Kidney (tissue), 14 donors: ENCODE results near the gene EVC2. TPM values are rescaled to one million over a fixed set of nuclear protein-coding genes. Genes with fewer than 3 reads are reported as not detected.
A peak's percentile ranks its signal among the peaks of the same experiment; 100 is the strongest.

Experiments
- DNase-seq, 5 donors: peaks; one replicate each; pipeline ENCODE4 v3.0.0-alpha.2; 2013 to 2020
- FAIRE-seq: peaks from 2 replicates; lab custom pipeline; 2012; peaks lifted over from hg19 to GRCh38; lab: Jason Lieb, UNC
- H3K27ac ChIP-seq, 2 donors: one replicate each; pipeline ENCODE4 v1.7.0; 2013; ENCODE audit warnings: low read depth in 2 of 2, low read length in 2 of 2, inconsistent platforms in 1 of 2
- H3K27me3 ChIP-seq: one replicate; pipeline ENCODE4 v1.7.1; 2013; ENCODE audit warnings: low read length, inconsistent platforms; ENCODE audit not compliant: control insufficient read depth, insufficient read depth
- H3K36me3 ChIP-seq, 3 donors: one replicate each; pipeline versions ENCODE4 v1.7.0 to v1.7.1; 2013; ENCODE audit warnings: low read length in 3 of 3, control low read depth in 1 of 3, inconsistent platforms in 1 of 3; ENCODE audit not compliant: insufficient read depth in 3 of 3, control insufficient read depth in 2 of 3
- H3K4me1 ChIP-seq, 3 donors: one replicate each; pipeline versions ENCODE4 v1.7.0 to v1.7.1; 2013; ENCODE audit warnings: low read length in 3 of 3, inconsistent platforms in 1 of 3, low read depth in 1 of 3; ENCODE audit not compliant: control insufficient read depth in 2 of 3, insufficient read depth in 2 of 3
- H3K4me3 ChIP-seq, 3 donors: one replicate each; pipeline versions ENCODE4 v1.7.0 to v1.8.1; 2013; ENCODE audit warnings: low read length in 3 of 3, control low read depth in 1 of 3, inconsistent platforms in 1 of 3
- H3K9ac ChIP-seq, 3 donors: one replicate each; pipeline versions ENCODE4 v1.7.0 to v1.7.1; 2013; ENCODE audit warnings: low read length in 3 of 3, control low read depth in 1 of 3, inconsistent platforms in 1 of 3
- H3K9me3 ChIP-seq, 3 donors: one replicate each; pipeline versions ENCODE4 v1.7.0 to v1.7.1; 2013; ENCODE audit warnings: low read length in 3 of 3, control low read depth in 1 of 3, inconsistent platforms in 1 of 3; ENCODE audit not compliant: control insufficient read depth in 2 of 3, insufficient read depth in 1 of 3
- intact Hi-C: fragments of 100-400 bp; cut with DNase I; formaldehyde crosslinking; loops from one replicate; pipeline ENCODE4 v1.11.1; 2022
- polyA plus RNA-seq: library from polyadenylated mRNA; stranded (reverse); fragments of 350-450 nt; fragmentation: Illumina TruSeq; extraction: RNeasy Lipid Tissue Mini Kit (QIAGEN cat#74804); gene quantifications from one replicate; pipeline ENCODE4 v1.2.3, GENCODE V29; 2014; ENCODE audit warnings: low read depth, low replicate concordance; ENCODE audit not compliant: insufficient read depth
- total RNA-seq: library from RNA; stranded (reverse); fragmentation: NEBNext Ultra II Directional; extraction: Animal tissue kit (Norgen Biotek cat#: 25700); gene quantifications from one replicate; pipeline ENCODE4 v1.2.1, GENCODE V29; 2021
- TF ChIP-seq, protein P1 (sequence below): IDR thresholded peaks from 3 replicates; pipeline ENCODE4 v1.5.1; 2012; ENCODE audit warnings: mild to moderate bottlenecking, moderate library complexity, borderline replicate concordance; ENCODE audit not compliant: insufficient read depth; ENCODE audit errors: extremely low read depth
- donor health status: control.
- donor health status: control.
- donor health status: control.
- donor health status: control.
- donor health status: control.
- donor health status: DM: yes; HTN: yes; CAD: no.
- donor health status: Normal renal cell carcinoma (clear cell type).

The EVC2 gene
- total and polyA plus RNA-seq, 2 donors from 2014 or later: 1.6 to 8.7 TPM

DNA sequence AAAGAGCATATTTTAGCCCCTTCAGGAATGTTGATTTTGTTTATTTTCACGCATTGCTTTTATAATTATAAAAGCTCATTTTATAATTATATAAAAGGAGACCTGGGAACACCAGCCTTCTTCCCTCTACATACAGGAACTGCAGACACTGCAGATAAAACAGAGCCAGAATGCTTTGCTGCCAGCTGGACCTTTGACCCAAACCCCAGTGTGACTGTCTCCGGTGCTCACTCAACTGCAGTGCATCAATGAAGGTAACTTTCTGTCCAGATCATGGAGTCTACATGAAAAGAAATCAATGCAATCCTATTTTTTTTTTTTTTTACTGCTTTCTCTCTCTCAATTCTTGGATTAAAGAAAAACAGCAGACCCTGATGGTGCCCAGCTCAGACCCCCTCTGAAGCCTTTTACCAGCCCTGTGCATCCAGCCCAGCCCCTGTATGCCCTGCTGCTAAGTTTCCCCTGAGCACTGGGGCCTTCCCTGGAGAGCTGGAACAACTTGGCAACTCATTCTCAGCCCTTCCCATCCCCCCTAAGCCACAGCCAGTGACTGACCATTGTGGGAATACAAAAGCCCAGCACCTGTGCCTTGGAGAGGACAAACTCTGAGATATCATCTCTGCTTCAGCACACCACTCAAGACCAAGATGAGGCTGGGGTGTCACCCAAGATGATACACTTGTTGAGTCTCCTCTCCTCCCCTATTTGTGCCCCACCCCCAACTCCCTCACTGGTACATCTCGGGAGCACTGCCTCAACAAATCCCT lies 182.1 kb downstream of the EVC2 start:
- intact Hi-C loops: no loop called here
- TF ChIP-seq, protein P1, sequence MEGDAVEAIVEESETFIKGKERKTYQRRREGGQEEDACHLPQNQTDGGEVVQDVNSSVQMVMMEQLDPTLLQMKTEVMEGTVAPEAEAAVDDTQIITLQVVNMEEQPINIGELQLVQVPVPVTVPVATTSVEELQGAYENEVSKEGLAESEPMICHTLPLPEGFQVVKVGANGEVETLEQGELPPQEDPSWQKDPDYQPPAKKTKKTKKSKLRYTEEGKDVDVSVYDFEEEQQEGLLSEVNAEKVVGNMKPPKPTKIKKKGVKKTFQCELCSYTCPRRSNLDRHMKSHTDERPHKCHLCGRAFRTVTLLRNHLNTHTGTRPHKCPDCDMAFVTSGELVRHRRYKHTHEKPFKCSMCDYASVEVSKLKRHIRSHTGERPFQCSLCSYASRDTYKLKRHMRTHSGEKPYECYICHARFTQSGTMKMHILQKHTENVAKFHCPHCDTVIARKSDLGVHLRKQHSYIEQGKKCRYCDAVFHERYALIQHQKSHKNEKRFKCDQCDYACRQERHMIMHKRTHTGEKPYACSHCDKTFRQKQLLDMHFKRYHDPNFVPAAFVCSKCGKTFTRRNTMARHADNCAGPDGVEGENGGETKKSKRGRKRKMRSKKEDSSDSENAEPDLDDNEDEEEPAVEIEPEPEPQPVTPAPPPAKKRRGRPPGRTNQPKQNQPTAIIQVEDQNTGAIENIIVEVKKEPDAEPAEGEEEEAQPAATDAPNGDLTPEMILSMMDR: no peak
- H3K27ac ChIP-seq: no peak overlapping the region

DNA sequence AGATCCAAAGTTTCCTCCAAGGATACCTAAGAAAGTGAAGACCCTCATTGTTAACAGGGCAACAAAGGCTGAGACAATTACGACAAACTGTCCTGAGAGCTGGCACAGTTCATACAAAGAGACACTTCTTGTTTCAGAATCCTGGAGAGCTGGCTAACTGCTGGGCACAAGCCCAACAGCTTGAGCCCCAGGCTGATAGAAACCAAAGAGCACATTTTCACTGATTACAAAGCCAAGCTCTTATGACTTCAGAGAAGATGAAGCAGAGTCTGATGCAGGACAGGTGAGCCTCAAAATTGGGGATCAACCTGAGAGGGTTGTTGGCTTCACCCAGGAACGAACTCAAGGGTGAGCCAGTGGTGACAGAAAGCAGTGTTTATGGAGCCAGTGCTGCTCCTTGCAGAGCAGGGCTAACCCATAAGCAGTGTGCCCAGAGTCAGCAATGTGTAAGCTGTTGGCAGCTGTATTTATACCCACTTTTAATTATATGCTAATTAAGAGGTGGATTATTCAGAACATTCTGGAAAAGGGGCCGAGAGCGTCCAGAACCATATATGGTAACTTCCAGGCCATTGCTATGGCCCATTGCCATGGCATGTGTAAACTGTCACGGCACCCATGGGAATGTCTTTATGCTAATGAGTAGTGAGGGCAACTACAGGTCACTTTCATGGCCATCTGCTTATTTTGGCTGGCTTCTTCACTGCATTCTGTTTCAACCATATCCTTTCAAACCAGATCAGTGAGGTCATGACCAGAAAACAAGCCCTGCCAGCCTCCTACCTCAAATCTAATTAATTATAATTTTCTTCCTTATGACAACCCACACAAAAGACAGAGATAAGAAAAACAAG lies 183.7 kb downstream of the EVC2 start:
- intact Hi-C loops: no loop called here
- Histone ChIP-seq H3K9me3 (no peaks in the 10 kb centered on the region), H3K36me3 (peaks cover 3 to 7% (median 7%) of the 10 kb centered on the region in 3 donors), H3K4me3 (no peak overlapping the region), H3K27me3 (no peaks in the 10 kb centered on the region), H3K27ac (no peak overlapping the region), H3K9ac (no peak overlapping the region), H3K4me1 (peaks cover 2 to 18% (median 6%) of the 10 kb centered on the region in 3 donors)
- peak; percentile 3 for FAIRE-seq
- DNase-seq: peak in 4 of 5 donors; percentile 15 to 73 (median 36)
- TF ChIP-seq, protein P1: no peak

More for the DNA sequence above, 182.1 kb downstream of the EVC2 start:
- peaks cover 3 to 7% (median 7%) of the 10 kb centered on the region in 3 donors for H3K36me3 ChIP-seq
- no peak overlapping the region for H3K4me3 ChIP-seq
- no peaks in the 10 kb centered on the region for H3K27me3 ChIP-seq
- no peak overlapping the region for H3K9ac ChIP-seq
- H3K4me1 ChIP-seq: peaks cover 2 to 18% (median 6%) of the 10 kb centered on the region in 3 donors
- H3K9me3 ChIP-seq: no peaks in the 10 kb centered on the region
- FAIRE-seq (no peak), DNase-seq (peak in 3 of 5 donors; percentile 13 to 36 (median 34))

DNA sequence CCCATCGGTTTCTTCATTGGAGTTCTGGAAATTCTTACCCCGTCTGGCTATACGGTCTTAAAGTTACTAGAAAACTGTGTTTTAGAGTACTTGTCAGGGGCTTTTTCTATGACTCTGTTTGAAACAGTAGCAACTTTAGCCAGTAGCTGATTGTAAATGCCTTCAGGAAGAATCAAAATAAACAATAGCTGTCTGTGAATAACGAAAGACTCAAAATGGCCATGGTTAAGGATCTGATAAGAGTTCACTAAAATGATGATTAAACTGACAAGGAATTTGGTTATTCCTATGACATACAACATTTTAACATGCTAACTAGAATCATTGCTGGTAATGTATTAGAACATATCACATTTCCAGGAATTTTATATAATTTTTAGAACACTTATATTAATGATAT lies 191.0 kb downstream of the EVC2 start:
- no peaks in the 10 kb centered on the region for H3K4me1 ChIP-seq
- DNase-seq: no peak
- H3K36me3 ChIP-seq: no peaks in the 10 kb centered on the region
- H3K9me3 ChIP-seq: no peaks in the 10 kb centered on the region
- TF ChIP-seq, protein P1: no peak
- H3K4me3 ChIP-seq: no peak overlapping the region
- no peak overlapping the region for H3K9ac ChIP-seq
- intact Hi-C loops: no loop called here
- H3K27ac ChIP-seq: no peak overlapping the region
- FAIRE-seq: no peak
- H3K27me3 ChIP-seq: no peaks in the 10 kb centered on the region
